Right lobe of liver (tissue), 4 donors: Measurements from ENCODE around the gene CPM.

Source experiments
- POLR2A ChIP-seq: fragments of 450-650 bp; IDR thresholded peaks from one replicate; pipeline ENCODE4 v1.6.1; 2017; ENCODE audit warnings: antibody characterized with exemption, mild to moderate bottlenecking
- TF ChIP-seq, protein P1 (sequence below), 4 donors: fragments of 200-600 bp in 3 of 4; fragments of 450-650 bp in 1 of 4; IDR thresholded peaks; one replicate each; pipeline versions ENCODE4 v1.5.1 to v1.8.0; 2016 to 2022; ENCODE audit warnings: antibody characterized with exemption in 4 of 4, mild to moderate bottlenecking in 2 of 4
- donor health status: DM: no; HTN: no; CAD: no.
- donor health status: DM: no; HTN: no; CAD: no.
- donor health status: DM: no; HTN: yes; CAD: no.

DNA sequence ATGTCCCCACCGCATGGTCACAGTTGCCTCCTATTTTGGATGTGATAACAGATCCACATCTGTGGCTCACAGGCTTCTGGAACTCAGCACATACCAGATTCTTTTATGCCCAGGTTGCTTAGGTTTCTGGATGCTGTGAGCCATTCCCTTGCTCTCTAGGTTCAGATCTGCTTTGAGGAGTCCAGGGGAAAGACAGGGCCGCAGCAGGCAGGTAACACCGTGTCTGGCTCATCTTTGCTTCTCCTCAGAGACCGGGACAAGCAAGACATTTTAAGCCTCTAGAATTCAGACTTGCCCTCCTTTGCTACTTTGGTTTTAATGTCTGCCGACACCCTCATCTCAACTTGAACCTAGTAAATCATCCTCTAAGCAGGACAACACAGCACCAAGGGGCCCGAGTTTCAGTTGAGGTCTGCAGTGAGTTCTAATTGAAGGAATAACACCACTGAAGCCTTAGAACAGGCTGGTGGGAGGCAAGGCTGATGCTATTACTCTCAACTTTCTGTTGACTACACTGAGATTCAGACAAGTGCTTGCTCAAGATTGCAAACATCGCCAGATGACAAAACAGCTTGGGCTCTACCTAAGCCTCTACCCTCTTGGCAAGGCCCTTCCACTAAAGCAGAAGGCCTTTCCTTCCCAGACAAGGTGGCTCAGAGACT is 69.7 kb downstream of the CPM start:
- TF ChIP-seq POLR2A: no peak
- TF ChIP-seq, protein P1, sequence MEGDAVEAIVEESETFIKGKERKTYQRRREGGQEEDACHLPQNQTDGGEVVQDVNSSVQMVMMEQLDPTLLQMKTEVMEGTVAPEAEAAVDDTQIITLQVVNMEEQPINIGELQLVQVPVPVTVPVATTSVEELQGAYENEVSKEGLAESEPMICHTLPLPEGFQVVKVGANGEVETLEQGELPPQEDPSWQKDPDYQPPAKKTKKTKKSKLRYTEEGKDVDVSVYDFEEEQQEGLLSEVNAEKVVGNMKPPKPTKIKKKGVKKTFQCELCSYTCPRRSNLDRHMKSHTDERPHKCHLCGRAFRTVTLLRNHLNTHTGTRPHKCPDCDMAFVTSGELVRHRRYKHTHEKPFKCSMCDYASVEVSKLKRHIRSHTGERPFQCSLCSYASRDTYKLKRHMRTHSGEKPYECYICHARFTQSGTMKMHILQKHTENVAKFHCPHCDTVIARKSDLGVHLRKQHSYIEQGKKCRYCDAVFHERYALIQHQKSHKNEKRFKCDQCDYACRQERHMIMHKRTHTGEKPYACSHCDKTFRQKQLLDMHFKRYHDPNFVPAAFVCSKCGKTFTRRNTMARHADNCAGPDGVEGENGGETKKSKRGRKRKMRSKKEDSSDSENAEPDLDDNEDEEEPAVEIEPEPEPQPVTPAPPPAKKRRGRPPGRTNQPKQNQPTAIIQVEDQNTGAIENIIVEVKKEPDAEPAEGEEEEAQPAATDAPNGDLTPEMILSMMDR (IDR thresholded peaks at IDR 0.05): no peak
